Measurements from ENCODE around the gene LAG3. TPM values are rescaled to one million over a fixed set of nuclear protein-coding genes. Genes with fewer than 3 reads are reported as not detected.

The LAG3 gene
- total RNA-seq, 4 donors from 2014 or later: 1.2 to 4.0 (median 2.9) TPM

DNA sequence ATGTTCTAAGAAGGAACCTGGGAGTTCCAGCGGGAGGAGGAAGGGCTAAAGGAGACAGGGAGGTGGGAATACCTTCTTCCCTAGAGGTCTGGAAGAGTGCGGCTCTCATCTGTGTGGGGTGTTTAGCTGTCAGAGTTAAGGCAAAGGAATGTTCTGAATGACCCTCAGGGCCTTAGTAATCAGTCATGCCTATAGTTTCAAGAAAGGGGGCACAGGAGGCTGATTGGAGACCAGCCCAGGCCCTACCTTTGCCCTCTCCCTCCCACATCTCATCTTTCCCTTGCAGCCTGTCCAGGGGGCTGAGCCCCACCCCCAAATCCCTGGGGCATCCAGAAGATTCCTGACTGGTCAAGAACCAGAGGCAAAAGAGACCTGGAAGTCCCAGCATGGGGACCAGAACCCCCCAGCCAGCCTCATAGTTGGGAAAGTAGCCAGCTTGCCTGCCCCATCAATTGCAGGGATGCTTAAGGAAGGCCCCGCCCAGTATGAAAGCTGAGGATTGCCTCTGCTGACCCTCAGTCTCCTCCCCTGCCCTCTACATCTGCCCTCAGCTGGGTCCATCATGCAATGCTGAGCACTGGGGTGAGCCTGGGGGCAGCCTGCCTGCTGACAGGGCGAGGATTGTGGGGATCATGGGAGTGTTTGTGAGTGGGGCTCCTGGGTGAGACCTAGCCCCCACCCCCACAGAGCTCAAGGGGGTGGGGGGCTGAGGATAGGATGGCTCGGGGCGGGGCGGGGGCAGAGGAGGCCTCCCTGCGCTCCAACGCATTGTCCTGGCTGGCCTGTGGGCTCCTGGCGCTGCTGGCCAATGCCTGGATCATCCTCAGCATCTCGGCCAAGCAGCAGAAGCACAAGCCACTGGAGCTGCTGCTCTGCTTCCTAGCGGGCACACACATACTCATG, 51.1 kb downstream of the LAG3 start:
- DNase-seq (ENCODE audit: low spot score in 2 of 2): no peak
- no peaks in the 10 kb centered on the region for H3K36me3 ChIP-seq
- TF ChIP-seq, protein P1, sequence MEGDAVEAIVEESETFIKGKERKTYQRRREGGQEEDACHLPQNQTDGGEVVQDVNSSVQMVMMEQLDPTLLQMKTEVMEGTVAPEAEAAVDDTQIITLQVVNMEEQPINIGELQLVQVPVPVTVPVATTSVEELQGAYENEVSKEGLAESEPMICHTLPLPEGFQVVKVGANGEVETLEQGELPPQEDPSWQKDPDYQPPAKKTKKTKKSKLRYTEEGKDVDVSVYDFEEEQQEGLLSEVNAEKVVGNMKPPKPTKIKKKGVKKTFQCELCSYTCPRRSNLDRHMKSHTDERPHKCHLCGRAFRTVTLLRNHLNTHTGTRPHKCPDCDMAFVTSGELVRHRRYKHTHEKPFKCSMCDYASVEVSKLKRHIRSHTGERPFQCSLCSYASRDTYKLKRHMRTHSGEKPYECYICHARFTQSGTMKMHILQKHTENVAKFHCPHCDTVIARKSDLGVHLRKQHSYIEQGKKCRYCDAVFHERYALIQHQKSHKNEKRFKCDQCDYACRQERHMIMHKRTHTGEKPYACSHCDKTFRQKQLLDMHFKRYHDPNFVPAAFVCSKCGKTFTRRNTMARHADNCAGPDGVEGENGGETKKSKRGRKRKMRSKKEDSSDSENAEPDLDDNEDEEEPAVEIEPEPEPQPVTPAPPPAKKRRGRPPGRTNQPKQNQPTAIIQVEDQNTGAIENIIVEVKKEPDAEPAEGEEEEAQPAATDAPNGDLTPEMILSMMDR (IDR thresholded peaks at IDR 0.05): no peak
- TF ChIP-seq EP300 (IDR thresholded peaks at IDR 0.05): no peak
- TF ChIP-seq POLR2A (IDR thresholded peaks at IDR 0.05): no peak
- H3K27me3 ChIP-seq: peaks cover 0 to 34% of the 10 kb centered on the region in 2 donors
- H3K27ac ChIP-seq: no peak overlapping the region
- H3K9me3 ChIP-seq: no peaks in the 10 kb centered on the region
- peaks cover 0 to 49% (median 14%) of the 10 kb centered on the region in 4 donors for H3K4me1 ChIP-seq
- no peak overlapping the region for H3K4me3 ChIP-seq
- WGBS, 2 donors: 64 to 77% methylated on average over 8 to 11 of the region's 12 CpGs

- Histone ChIP-seq H3K9me3 (no peaks in the 10 kb centered on the region), H3K36me3 (no peaks in the 10 kb centered on the region), H3K4me3 (no peak overlapping the region), H3K27ac (no peak overlapping the region), H3K27me3 (peaks cover 0 to 34% of the 10 kb centered on the region in 2 donors), H3K4me1 (peaks cover 0 to 54% (median 14%) of the 10 kb centered on the region in 4 donors)
- WGBS, 2 donors: 74 to 86% methylated on average over 31 of the region's 37 CpGs
- DNase-seq (ENCODE audit: low spot score in 2 of 2): no peak
- TF ChIP-seq, protein P1 (IDR thresholded peaks at IDR 0.05): no peak
- no peak for TF ChIP-seq EP300 (IDR thresholded peaks at IDR 0.05)
- no peak for TF ChIP-seq POLR2A (IDR thresholded peaks at IDR 0.05)
Observed at GRCh38 chr12:6824085-6824775, 51.9 kb downstream of the LAG3 start.

- DNase-seq (ENCODE audit: low spot score in 2 of 2): no peak
- TF ChIP-seq EP300 (IDR thresholded peaks at IDR 0.05): no peak
- TF ChIP-seq POLR2A (IDR thresholded peaks at IDR 0.05): no peak
- H3K9me3 ChIP-seq: no peaks in the 10 kb centered on the region
- H3K4me1 ChIP-seq: peaks cover 0 to 61% (median 17%) of the 10 kb centered on the region in 4 donors
- no peaks in the 10 kb centered on the region for H3K36me3 ChIP-seq
- H3K27me3 ChIP-seq: peaks cover 0 to 33% of the 10 kb centered on the region in 2 donors
- no peak overlapping the region for H3K27ac ChIP-seq
- H3K4me3 ChIP-seq: no peak overlapping the region
- 48 to 52% methylated on average over 12 of the region's 12 CpGs for WGBS, 2 donors
Observed at GRCh38 chr12:6824901-6825381, 52.6 kb downstream of the LAG3 start.

GRCh38 chr12:6825398-6826124, 53.2 kb downstream of the LAG3 start:
- Histone ChIP-seq H3K36me3 (peaks cover 0 to 5% (median 0%) of the 10 kb centered on the region in 3 donors), H3K4me3 (no peak overlapping the region), H3K27me3 (peaks cover 0 to 31% of the 10 kb centered on the region in 2 donors), H3K4me1 (peaks cover 0 to 62% (median 17%) of the 10 kb centered on the region in 4 donors), H3K27ac (no peak overlapping the region), H3K9me3 (no peaks in the 10 kb centered on the region)
- no peak for TF ChIP-seq EP300 (IDR thresholded peaks at IDR 0.05)
- TF ChIP-seq, protein P1 (IDR thresholded peaks at IDR 0.05): peak; percentile 84 to 93 (median 90)
- 9 to 14% methylated on average over 17 to 19 of the region's 19 CpGs for WGBS, 2 donors
- DNase-seq (ENCODE audit: low spot score in 2 of 2): peak; percentile 73 to 88

DNA sequence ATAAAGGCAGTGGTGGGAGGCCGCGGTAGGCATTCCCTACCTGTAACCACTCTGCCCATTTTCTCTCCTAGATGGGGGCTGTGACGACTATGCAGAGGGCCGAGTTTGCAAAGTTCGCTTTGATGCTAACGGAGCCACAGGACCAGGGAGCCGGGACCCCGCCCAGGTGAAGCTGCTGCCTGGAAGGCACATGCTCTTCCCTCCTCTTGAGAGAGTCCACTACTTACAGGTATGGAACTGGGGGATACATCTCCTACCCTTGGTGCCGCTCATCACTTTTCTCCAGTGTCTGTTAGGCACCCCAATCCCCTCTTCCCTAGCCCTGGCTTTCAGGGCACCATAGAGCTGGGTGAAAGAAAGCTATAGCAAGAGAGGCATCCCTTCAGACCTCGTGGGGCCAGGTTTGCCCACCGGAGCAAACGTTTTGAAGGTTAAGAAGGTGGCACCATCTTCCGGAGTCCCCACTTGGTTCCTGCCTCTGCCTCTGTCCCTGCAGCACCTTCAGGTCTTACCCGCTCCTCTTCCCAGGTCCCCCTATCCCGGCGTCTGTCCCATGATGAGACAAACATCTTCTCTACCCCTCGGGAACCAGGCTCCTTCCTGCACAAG, 53.9 kb downstream of the LAG3 start:
- H3K9me3 ChIP-seq: no peaks in the 10 kb centered on the region
- TF ChIP-seq POLR2A (IDR thresholded peaks at IDR 0.05) (no peak), EP300 (IDR thresholded peaks at IDR 0.05) (no peak)
- TF ChIP-seq, protein P1 (IDR thresholded peaks at IDR 0.05): no peak
- 66 to 75% methylated on average over 17 of the region's 17 CpGs for WGBS, 2 donors
- H3K27me3 ChIP-seq: peaks cover 0 to 31% of the 10 kb centered on the region in 2 donors
- no peak overlapping the region for H3K27ac ChIP-seq
- H3K36me3 ChIP-seq: peaks cover 0 to 12% (median 0%) of the 10 kb centered on the region in 3 donors
- peaks cover 0 to 58% (median 17%) of the 10 kb centered on the region in 4 donors for H3K4me1 ChIP-seq
- no peak for DNase-seq (ENCODE audit: low spot score in 2 of 2)
- H3K4me3 ChIP-seq: no peak overlapping the region
